GM23338 (cell line): ENCODE results near the gene LONRF2. TPM values are rescaled to one million over a fixed set of nuclear protein-coding genes. Genes with fewer than 3 reads are reported as not detected.

Experiments used
- ATAC-seq: fragments of 200-7000 bp; cut with Tn5 transposase; 3 replicates; pipeline ENCODE4 v1.9.1; 2020
- DNase-seq: peaks from one replicate; pipeline ENCODE4 v3.0.0-alpha.2; 2015; ENCODE audit warnings: low spot score
- H2AFZ ChIP-seq: fragments of 200-600 bp; sonication (generic); 2 replicates; pipeline ENCODE4 v1.8.0; 2016; ENCODE audit warnings: antibody characterized with exemption, mild to moderate bottlenecking, moderate library complexity
- H3F3A ChIP-seq: fragments of 200-600 bp; sonication (generic); replicated peaks from 2 replicates; pipeline ENCODE4 v1.8.0; 2017; ENCODE audit warnings: antibody characterized with exemption, mixed run types, low read depth
- H3K27ac ChIP-seq: fragments of 200-600 bp; sonication (generic); 2 replicates; pipeline ENCODE4 v1.6.1; 2016; ENCODE audit warnings: low read depth
- H3K27me3 ChIP-seq: fragments of 200-600 bp; sonication (generic); 2 replicates; pipeline ENCODE4 v1.8.0; 2016; ENCODE audit warnings: mild to moderate bottlenecking, mixed run types, moderate library complexity; ENCODE audit not compliant: insufficient read depth
- H3K36me3 ChIP-seq: fragments of 200-600 bp; sonication (generic); 2 replicates; pipeline ENCODE4 v1.8.0; 2016; ENCODE audit warnings: mild to moderate bottlenecking; ENCODE audit not compliant: insufficient read depth
- H3K4me1 ChIP-seq: fragments of 200-600 bp; sonication (generic); 2 replicates; pipeline ENCODE4 v1.8.0; 2016; ENCODE audit warnings: mild to moderate bottlenecking, moderate library complexity; ENCODE audit not compliant: insufficient read depth
- H3K4me2 ChIP-seq: fragments of 200-600 bp; sonication (generic); 2 replicates; pipeline ENCODE4 v1.7.1; 2017; ENCODE audit warnings: mixed run types
- H3K4me3 ChIP-seq: fragments of 200-600 bp; sonication (generic); 2 replicates; pipeline ENCODE4 v1.6.1; 2016; ENCODE audit warnings: mixed run types
- H3K79me2 ChIP-seq: fragments of 200-600 bp; sonication (generic); replicated peaks from 2 replicates; pipeline ENCODE4 v1.8.0; 2017; ENCODE audit warnings: mild to moderate bottlenecking; ENCODE audit not compliant: insufficient read depth
- H3K9me2 ChIP-seq: fragments of 200-600 bp; sonication (generic); 2 replicates; pipeline ENCODE4 v1.8.0; 2017; ENCODE audit not compliant: insufficient read depth
- H4K20me1 ChIP-seq: fragments of 200-600 bp; sonication (generic); replicated peaks from 2 replicates; pipeline ENCODE4 v1.8.0; 2017; ENCODE audit warnings: mild to moderate bottlenecking; ENCODE audit not compliant: insufficient read depth
- H3K27ac Mint-ChIP-seq: 2 replicates; pipeline ENCODE4 v1.8.0; 2020; ENCODE audit warnings: inconsistent platforms, mild to moderate bottlenecking, moderate library complexity, mixed read lengths
- H3K27me3 Mint-ChIP-seq: 3 replicates; pipeline ENCODE4 v1.8.0; 2022; ENCODE audit warnings: low read depth, mild to moderate bottlenecking, moderate library complexity, mixed read lengths, inconsistent platforms; ENCODE audit not compliant: insufficient read depth, poor library complexity
- H3K36me3 Mint-ChIP-seq: 3 replicates; pipeline ENCODE4 v1.8.0; 2021; ENCODE audit warnings: low read depth, mild to moderate bottlenecking, inconsistent platforms, moderate library complexity, mixed read lengths
- H3K4me1 Mint-ChIP-seq: 3 replicates; pipeline ENCODE4 v1.8.0; 2020; ENCODE audit warnings: mild to moderate bottlenecking, inconsistent platforms, mixed read lengths
- H3K4me3 Mint-ChIP-seq: 3 replicates; pipeline ENCODE4 v1.8.0; 2021; ENCODE audit warnings: moderate library complexity, mild to moderate bottlenecking, inconsistent platforms, mixed read lengths
- H3K9me3 Mint-ChIP-seq: 3 replicates; pipeline ENCODE4 v1.8.0; 2020; ENCODE audit warnings: moderate library complexity, mild to moderate bottlenecking, inconsistent platforms, mixed read lengths
- ETS1 ChIP-seq: IDR thresholded peaks from 2 replicates; pipeline ENCODE4 v1.6.1; 2016; ENCODE audit warnings: antibody characterized with exemption
- JUNB ChIP-seq: IDR thresholded peaks from one replicate; pipeline ENCODE4 v1.6.1; 2016; ENCODE audit warnings: antibody characterized with exemption; ENCODE audit not compliant: unreplicated experiment
- STAT1 ChIP-seq: IDR thresholded peaks from one replicate; pipeline ENCODE4 v1.6.1; 2016; ENCODE audit warnings: antibody characterized with exemption; ENCODE audit not compliant: unreplicated experiment
- ZNF114 ChIP-seq: fragments of 250-450 bp; sonication (Bioruptor Pico); IDR thresholded peaks from 2 replicates; pipeline ENCODE4 v1.5.0; 2020; ENCODE audit warnings: mild to moderate bottlenecking, moderate library complexity
- polyA plus RNA-seq: library from polyadenylated mRNA; unstranded; fragments of >200 nt; fragmentation: Nextera tagmentation; extraction: Ambion mirVana; gene quantifications from 2 replicates; pipeline ENCODE4 v1.2.1, GENCODE V29; 2016
- total RNA-seq: library from RNA; depleted of rRNA; stranded (reverse); fragments of >200 nt; shearing (Covaris generic); gene quantifications from 2 replicates; pipeline ENCODE4 v1.2.3, GENCODE V29; 2014
- TF ChIP-seq, protein P1 (sequence below): fragments of 250-450 bp; sonication (Bioruptor Pico); IDR thresholded peaks from 2 replicates; pipeline ENCODE4 v1.5.0; 2020; ENCODE audit warnings: mild to moderate bottlenecking, moderate library complexity

The LONRF2 gene
- total and polyA plus RNA-seq, 2 experiments from 2014 or later = 0.05 to 0.24 TPM

DNA sequence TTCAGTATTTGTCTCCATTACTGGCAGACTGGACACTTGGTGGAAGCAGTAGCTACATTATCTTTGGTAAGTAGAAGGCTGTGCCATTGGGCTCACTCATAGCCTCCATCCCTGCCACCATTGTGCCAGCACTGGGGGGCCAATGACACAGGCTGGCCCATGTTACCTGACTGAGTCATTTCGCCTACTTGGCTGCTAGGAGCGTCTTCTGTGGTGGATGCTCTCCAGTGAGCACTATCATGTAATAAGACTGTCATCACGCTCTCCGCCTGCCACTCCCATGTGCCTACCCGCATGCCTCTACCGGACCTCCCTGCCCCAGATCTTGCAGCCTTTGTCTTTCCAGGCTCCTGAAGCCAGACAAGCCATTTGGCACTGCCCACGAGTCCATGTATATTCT is 56.2 kb downstream of the LONRF2 start (continued):
- TF ChIP-seq, protein P1, sequence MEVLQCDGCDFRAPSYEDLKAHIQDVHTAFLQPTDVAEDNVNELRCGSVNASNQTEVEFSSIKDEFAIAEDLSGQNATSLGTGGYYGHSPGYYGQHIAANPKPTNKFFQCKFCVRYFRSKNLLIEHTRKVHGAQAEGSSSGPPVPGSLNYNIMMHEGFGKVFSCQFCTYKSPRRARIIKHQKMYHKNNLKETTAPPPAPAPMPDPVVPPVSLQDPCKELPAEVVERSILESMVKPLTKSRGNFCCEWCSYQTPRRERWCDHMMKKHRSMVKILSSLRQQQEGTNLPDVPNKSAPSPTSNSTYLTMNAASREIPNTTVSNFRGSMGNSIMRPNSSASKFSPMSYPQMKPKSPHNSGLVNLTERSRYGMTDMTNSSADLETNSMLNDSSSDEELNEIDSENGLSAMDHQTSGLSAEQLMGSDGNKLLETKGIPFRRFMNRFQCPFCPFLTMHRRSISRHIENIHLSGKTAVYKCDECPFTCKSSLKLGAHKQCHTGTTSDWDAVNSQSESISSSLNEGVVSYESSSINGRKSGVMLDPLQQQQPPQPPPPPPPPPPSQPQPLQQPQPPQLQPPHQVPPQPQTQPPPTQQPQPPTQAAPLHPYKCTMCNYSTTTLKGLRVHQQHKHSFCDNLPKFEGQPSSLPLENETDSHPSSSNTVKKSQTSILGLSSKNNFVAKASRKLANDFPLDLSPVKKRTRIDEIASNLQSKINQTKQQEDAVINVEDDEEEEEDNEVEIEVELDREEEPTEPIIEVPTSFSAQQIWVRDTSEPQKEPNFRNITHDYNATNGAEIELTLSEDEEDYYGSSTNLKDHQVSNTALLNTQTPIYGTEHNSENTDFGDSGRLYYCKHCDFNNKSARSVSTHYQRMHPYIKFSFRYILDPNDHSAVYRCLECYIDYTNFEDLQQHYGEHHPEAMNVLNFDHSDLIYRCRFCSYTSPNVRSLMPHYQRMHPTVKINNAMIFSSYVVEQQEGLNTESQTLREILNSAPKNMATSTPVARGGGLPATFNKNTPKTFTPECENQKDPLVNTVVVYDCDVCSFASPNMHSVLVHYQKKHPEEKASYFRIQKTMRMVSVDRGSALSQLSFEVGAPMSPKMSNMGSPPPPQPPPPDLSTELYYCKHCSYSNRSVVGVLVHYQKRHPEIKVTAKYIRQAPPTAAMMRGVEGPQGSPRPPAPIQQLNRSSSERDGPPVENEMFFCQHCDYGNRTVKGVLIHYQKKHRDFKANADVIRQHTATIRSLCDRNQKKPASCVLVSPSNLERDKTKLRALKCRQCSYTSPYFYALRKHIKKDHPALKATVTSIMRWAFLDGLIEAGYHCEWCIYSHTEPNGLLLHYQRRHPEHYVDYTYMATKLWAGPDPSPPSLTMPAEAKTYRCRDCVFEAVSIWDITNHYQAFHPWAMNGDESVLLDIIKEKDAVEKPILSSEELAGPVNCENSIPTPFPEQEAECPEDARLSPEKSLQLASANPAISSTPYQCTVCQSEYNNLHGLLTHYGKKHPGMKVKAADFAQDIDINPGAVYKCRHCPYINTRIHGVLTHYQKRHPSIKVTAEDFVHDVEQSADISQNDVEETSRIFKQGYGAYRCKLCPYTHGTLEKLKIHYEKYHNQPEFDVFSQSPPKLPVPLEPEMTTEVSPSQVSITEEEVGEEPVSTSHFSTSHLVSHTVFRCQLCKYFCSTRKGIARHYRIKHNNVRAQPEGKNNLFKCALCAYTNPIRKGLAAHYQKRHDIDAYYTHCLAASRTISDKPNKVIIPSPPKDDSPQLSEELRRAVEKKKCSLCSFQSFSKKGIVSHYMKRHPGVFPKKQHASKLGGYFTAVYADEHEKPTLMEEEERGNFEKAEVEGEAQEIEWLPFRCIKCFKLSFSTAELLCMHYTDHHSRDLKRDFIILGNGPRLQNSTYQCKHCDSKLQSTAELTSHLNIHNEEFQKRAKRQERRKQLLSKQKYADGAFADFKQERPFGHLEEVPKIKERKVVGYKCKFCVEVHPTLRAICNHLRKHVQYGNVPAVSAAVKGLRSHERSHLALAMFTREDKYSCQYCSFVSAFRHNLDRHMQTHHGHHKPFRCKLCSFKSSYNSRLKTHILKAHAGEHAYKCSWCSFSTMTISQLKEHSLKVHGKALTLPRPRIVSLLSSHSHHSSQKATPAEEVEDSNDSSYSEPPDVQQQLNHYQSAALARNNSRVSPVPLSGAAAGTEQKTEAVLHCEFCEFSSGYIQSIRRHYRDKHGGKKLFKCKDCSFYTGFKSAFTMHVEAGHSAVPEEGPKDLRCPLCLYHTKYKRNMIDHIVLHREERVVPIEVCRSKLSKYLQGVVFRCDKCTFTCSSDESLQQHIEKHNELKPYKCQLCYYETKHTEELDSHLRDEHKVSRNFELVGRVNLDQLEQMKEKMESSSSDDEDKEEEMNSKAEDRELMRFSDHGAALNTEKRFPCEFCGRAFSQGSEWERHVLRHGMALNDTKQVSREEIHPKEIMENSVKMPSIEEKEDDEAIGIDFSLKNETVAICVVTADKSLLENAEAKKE = no peak
- TF ChIP-seq STAT1 = no peak

DNA sequence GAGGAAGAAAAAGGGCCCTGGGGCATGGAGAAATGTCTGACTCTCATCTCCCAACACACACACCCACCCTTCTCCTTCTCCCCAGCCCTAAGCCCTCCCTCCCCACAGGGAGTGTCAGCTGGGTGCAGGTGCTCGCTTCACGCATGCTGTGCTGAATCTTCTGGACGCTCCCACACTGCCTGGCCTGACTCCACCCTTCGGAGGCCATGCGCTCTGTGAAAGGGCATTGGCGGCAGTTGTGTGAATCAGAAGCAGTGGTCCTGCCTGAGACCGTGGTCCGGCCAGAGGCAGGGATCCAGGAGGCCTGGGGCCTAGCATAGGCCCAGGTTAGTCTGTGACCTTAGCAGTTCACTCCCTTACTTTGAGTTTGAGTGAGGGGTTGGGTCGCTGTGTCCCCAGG is 57.1 kb downstream of the LONRF2 start:
- H3K27ac ChIP-seq = no peak overlapping the region
- Mint-ChIP-seq H3K9me3 (peaks cover 14% of the 10 kb centered on the region; the same call in 2 of the 3 replicates), H3K4me3 (no peak overlapping the region), H3K4me1 (no peaks in the 10 kb centered on the region; the same call in 1 of the 3 replicates), H3K27me3 (no peaks in the 10 kb centered on the region), H3K36me3 (0 out of 3 replicates have a peak, but pooled peaks cover 4% of the 10 kb centered on the region), H3K27ac (no peak overlapping the region)
- H3K27me3 ChIP-seq = no peaks in the 10 kb centered on the region
- ATAC-seq (no peak), DNase-seq (no peak)
- no peak overlapping the region for H3K4me2 ChIP-seq
- no peaks in the 10 kb centered on the region for H3K79me2 ChIP-seq
- H3K36me3 ChIP-seq = no peaks in the 10 kb centered on the region
- no peaks in the 10 kb centered on the region for H3F3A ChIP-seq
- H3K4me3 ChIP-seq = no peak overlapping the region
- H2AFZ ChIP-seq = no peak overlapping the region
- no peaks in the 10 kb centered on the region for H3K9me2 ChIP-seq
- H3K4me1 ChIP-seq = peaks cover 6% of the 10 kb centered on the region; the same call in 1 of the 2 replicates
- no peaks in the 10 kb centered on the region for H4K20me1 ChIP-seq
- no peak for TF ChIP-seq JUNB
- TF ChIP-seq ZNF114 = no peak
- TF ChIP-seq ETS1 = no peak
- TF ChIP-seq, protein P1 = no peak
